A549 (cell line): ENCODE data around the gene MLPH. TPM values are rescaled to one million over a fixed set of nuclear protein-coding genes. Genes with fewer than 3 reads are reported as not detected.

Experiments
- ATAC-seq, 2 experiments: fragments of 200-7000 bp in 1 of 2; fragments of >200 bp in 1 of 2; cut with Nextera tagmentation in 1 of 2; cut with Tn5 transposase in 1 of 2; 3 replicates each; pipeline versions ENCODE4 v1.8.0 to v1.9.1; 2018 to 2020; ENCODE audit warnings: mild to moderate bottlenecking in 1 of 2, moderate library complexity in 1 of 2
- CTCF ChIA-PET: fragments of 300-600 bp; sonication (Branson Sonifier 250); formaldehyde crosslinking; extraction: SDS; loops from one replicate; lab custom pipeline; 2021; ENCODE audit warnings: antibody characterized with exemption, inconsistent platforms; lab: Yijun Ruan, JAX
- POLR2A ChIA-PET: fragments of 350-600 bp; formaldehyde crosslinking; extraction: SDS; loops from one replicate; lab custom pipeline; 2021; ENCODE audit warnings: antibody characterized with exemption, inconsistent platforms; lab: Yijun Ruan, JAX
- DNase-seq, 2 experiments: peaks; one replicate each; pipeline versions ENCODE4 v3.0.0 to v3.0.0-alpha.2; 2011 to 2016; ENCODE audit warnings: low read depth in 1 of 2, low spot score in 1 of 2
- FAIRE-seq: peaks from 2 replicates; lab custom pipeline; 2011; peaks lifted over from hg19 to GRCh38; lab: Jason Lieb, UNC
- H3K27ac ChIP-seq, 2 experiments: fragments of >200 bp; sonication (Bioruptor Twin); formaldehyde crosslinking; 3 replicates each; pipeline ENCODE4 v1.5.1; 2016 to 2017
- H3K4me1 ChIP-seq: fragments of >200 bp; sonication (Bioruptor Twin); formaldehyde crosslinking; 3 replicates; pipeline ENCODE4 v1.6.1; 2016
- H3K4me2 ChIP-seq: fragments of >200 bp; sonication (Bioruptor Twin); formaldehyde crosslinking; 3 replicates; pipeline ENCODE4 v1.6.1; 2016
- H3K4me3 ChIP-seq: fragments of >200 bp; sonication (Bioruptor Twin); formaldehyde crosslinking; 3 replicates; pipeline ENCODE4 v1.5.1; 2016
- H3K9me3 ChIP-seq: fragments of >200 bp; sonication (Bioruptor Twin); formaldehyde crosslinking; 3 replicates; pipeline ENCODE4 v1.6.1; 2016
- CBX2 ChIP-seq: fragments of 200-600 bp; sonication (generic); IDR thresholded peaks from 2 replicates; pipeline ENCODE4 v1.6.1; 2016; ENCODE audit warnings: low read depth, mild to moderate bottlenecking, borderline replicate concordance
- CHD2 ChIP-seq: fragments of 150-350 bp; IDR thresholded peaks from 2 replicates; pipeline ENCODE4 v1.6.1; 2014; ENCODE audit warnings: low read length; ENCODE audit not compliant: partially characterized antibody
- EHF ChIP-seq: fragments of 250-450 bp; sonication (Bioruptor Pico); IDR thresholded peaks from 2 replicates; pipeline ENCODE4 v1.5.0; 2020; ENCODE audit warnings: mild to moderate bottlenecking
- EHMT2 ChIP-seq: fragments of 200-600 bp; sonication (generic); IDR thresholded peaks from 2 replicates; pipeline ENCODE4 v1.6.1; 2016; ENCODE audit warnings: antibody characterized with exemption, low read depth, mild to moderate bottlenecking, moderate library complexity
- FOXS1 ChIP-seq: fragments of 250-450 bp; sonication (Bioruptor Pico); IDR thresholded peaks from 2 replicates; pipeline ENCODE4 v1.5.0; 2020; ENCODE audit warnings: mild to moderate bottlenecking, moderate library complexity
- HDAC2 ChIP-seq: fragments of 200-600 bp; sonication (generic); IDR thresholded peaks from 2 replicates; pipeline ENCODE4 v1.6.1; 2016
- HOXA7 ChIP-seq: fragments of 250-450 bp; sonication (Bioruptor Pico); IDR thresholded peaks from 2 replicates; pipeline ENCODE4 v1.5.0; 2020; ENCODE audit warnings: mild to moderate bottlenecking, moderate library complexity
- KDM1A ChIP-seq: fragments of 200-600 bp; sonication (generic); IDR thresholded peaks from 2 replicates; pipeline ENCODE4 v1.6.1; 2016; ENCODE audit warnings: low read depth, mild to moderate bottlenecking
- KDM5A ChIP-seq: fragments of 200-600 bp; sonication (generic); IDR thresholded peaks from 2 replicates; pipeline ENCODE4 v1.6.1; 2016; ENCODE audit warnings: antibody characterized with exemption, mild to moderate bottlenecking
- MAFK ChIP-seq: fragments of 450-650 bp; IDR thresholded peaks from 2 replicates; pipeline ENCODE4 v1.6.1; 2014; ENCODE audit not compliant: partially characterized antibody
- POLR2AphosphoS2 ChIP-seq: conservative IDR thresholded peaks from 2 replicates; pipeline ENCODE4 v1.6.1; 2012; ENCODE audit warnings: low read length, improper control_type of control experiment, inconsistent platforms
- RCOR1 ChIP-seq: fragments of 150-350 bp; IDR thresholded peaks from 2 replicates; pipeline ENCODE4 v1.6.1; 2014; ENCODE audit warnings: antibody characterized with exemption, low read length, low read depth
- TFCP2L1 ChIP-seq: fragments of 250-450 bp; sonication (Bioruptor Pico); IDR thresholded peaks from 2 replicates; pipeline ENCODE4 v1.5.0; 2021; ENCODE audit warnings: mild to moderate bottlenecking
- ZC3H11A ChIP-seq: fragments of 450-650 bp; IDR thresholded peaks from 2 replicates; pipeline ENCODE4 v1.6.1; 2014; ENCODE audit warnings: antibody characterized with exemption, mild to moderate bottlenecking
- ZFP36 ChIP-seq: fragments of 450-650 bp; IDR thresholded peaks from 2 replicates; pipeline ENCODE4 v1.6.1; 2014; ENCODE audit warnings: borderline replicate concordance; ENCODE audit not compliant: partially characterized antibody
- WGBS: methylation state at CpG from one replicate; pipeline ENCODE4 v1.1.6; 2017; ENCODE audit errors: missing lambda C conversion rate; 5-methylcytosine and 5-hydroxymethylcytosine counted together
- polyA plus RNA-seq, 4 experiments: library from polyadenylated mRNA; depleted of rRNA in 3 of 4; stranded (reverse); fragments of >200 nt; fragmentation: RNase III in 1 of 4; extraction: RNeasy Plus Mini Kit Qiagen cat#74134 plus additional on column Dnase treatment in 1 of 4; gene quantifications; 2 replicates in 3 of 4; 3 replicates in 1 of 4; pipeline ENCODE4 v1.2.3, GENCODE V29; 2011 to 2017
- TF ChIP-seq, protein P1 (sequence below): IDR thresholded peaks from 2 replicates; pipeline ENCODE4 v1.6.1; 2012; ENCODE audit warnings: low read depth, borderline replicate concordance
- TF ChIP-seq, protein P2 (sequence below): fragments of 250-450 bp; sonication (Bioruptor Pico); IDR thresholded peaks from 2 replicates; pipeline ENCODE4 v1.5.0; 2020; ENCODE audit warnings: low read depth, mild to moderate bottlenecking, moderate library complexity
- TF ChIP-seq, protein P3 (sequence below): fragments of >200 bp; sonication (Bioruptor Twin); formaldehyde crosslinking; IDR thresholded peaks from 3 replicates; pipeline ENCODE4 v1.6.1; 2016
- TF ChIP-seq, protein P4 (sequence below): IDR thresholded peaks from 2 replicates; pipeline ENCODE4 v1.6.1; 2012
- TF ChIP-seq, protein P5 (sequence below): fragments of >200 bp; sonication (Bioruptor Twin); formaldehyde crosslinking; IDR thresholded peaks from 3 replicates; pipeline ENCODE4 v1.5.1; 2016
- TF ChIP-seq, protein P6 (sequence below): IDR thresholded peaks from 2 replicates; pipeline ENCODE4 v1.6.1; 2012

Gene MLPH
- polyA plus RNA-seq, 2 of the 4 experiments (the other 2 are of a cell fraction) = 218 to 350 TPM

DNA sequence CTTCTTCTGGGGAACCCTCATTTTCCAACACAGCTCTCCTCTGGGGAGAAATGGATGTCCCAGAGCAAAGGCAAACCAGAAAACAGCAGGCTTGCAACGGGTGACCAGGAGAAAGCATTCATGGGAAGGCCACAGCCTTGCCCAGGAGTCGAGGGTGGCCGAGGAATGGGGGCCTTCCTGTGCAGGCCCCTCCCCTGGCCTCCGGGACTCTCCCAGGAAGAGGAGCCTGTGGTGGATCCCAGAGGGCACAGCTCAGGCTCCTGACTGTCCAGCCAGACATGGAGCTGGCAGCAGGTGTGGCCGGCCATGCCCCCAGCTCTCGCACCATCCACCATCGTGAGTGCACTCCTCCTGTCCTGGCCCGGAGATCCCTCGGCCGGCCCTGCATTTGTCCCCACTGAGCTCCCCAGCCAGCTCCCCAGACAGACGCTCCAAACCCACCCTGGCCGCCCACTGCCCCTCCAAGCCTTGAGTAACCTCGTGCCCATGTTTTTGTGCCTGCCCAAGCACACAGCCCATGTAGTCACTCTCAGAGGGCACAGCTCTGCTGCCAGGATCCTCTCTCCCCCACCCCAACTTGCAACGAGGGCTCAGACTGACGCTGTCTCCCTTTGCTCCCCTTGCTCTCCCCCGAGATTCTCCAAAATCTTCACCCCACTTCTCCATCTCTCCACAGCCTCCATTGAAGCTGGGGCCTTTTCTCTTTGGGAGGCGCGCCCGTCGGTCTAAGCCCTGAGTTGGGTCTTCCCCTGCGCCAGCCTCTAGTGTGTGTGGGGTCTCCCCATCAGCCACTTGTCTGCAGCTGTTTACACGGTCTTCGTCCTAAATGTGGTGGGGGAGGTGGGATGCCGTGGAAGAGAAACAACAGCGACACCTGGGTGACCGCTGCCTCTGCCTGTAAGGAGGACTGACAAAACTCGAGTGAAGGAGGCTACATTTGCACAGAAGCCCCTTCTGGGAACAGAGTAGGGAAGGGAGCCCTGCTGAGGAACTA lies 89.1 kb downstream of the MLPH start:
- no peak overlapping the region for H3K27ac ChIP-seq
- H3K9me3 ChIP-seq = no peaks in the 10 kb centered on the region
- no peak for DNase-seq
- peaks cover 10% of the 10 kb centered on the region; the same call in 2 of the 3 replicates for H3K4me1 ChIP-seq
- ChIA-PET CTCF (interaction anchor here (0.7 to 3.3 kb wide), 7 partner anchors 9 to 455 kb away, joined by 3 to 15 read pairs (median 9); no protein-coding TSS in a partner anchor), POLR2A (no interaction called here)
- no peak for FAIRE-seq
- H3K4me2 ChIP-seq = no peak overlapping the region
- no peak overlapping the region for H3K4me3 ChIP-seq
- 80% methylated on average over 26 of the region's 27 CpGs for WGBS
- ATAC-seq = no peak
- no peak for TF ChIP-seq RCOR1
- TF ChIP-seq CHD2 = no peak

DNA sequence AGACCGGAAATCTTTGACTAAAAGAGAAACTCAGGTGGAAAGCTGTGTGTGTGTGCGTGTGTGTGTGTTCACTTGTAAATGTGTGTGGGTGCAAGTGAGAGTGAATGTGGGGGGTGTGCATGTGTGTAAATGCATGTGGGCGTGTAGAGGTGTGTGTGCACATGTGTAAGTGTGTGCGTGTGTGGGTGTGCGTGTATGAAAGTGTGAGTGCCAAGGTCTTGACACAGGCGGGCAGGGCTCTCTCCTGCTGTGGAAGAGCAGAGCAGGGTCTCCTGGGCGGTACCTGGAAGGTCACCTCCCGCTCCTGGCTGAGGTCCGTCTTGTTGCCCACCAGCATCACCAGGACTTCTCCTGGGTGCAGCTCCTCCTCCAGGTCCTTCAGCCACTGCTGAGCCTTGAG lies 89.9 kb downstream of the MLPH start:
- Histone ChIP-seq H3K27ac (no peak overlapping the region), H3K4me1 (peaks cover 7% of the 10 kb centered on the region; the same call in 2 of the 3 replicates), H3K9me3 (no peaks in the 10 kb centered on the region), H3K4me3 (no peak overlapping the region), H3K4me2 (no peak overlapping the region)
- WGBS = 80% methylated on average over 9 of the region's 9 CpGs
- ATAC-seq (no peak), FAIRE-seq (no peak), DNase-seq (no peak)
- ChIA-PET POLR2A (no interaction called here), CTCF (interaction anchor here (0.7 to 3.3 kb wide), 5 partner anchors 64 to 456 kb away, joined by 3 to 15 read pairs (median 9); no protein-coding TSS in a partner anchor)
- TF ChIP-seq ZFP36 (no peak), HDAC2 (no peak), ZC3H11A (no peak), EHMT2 (no peak), POLR2AphosphoS2 (no peak), HOXA7 (CRISPR knock-in tag) (no peak), CBX2 (no peak), CHD2 (no peak), MAFK (no peak), KDM5A (no peak), KDM1A (no peak), TFCP2L1 (CRISPR knock-in tag) (no peak), EHF (CRISPR knock-in tag) (no peak), FOXS1 (CRISPR knock-in tag) (no peak)
- TF ChIP-seq, protein P1, sequence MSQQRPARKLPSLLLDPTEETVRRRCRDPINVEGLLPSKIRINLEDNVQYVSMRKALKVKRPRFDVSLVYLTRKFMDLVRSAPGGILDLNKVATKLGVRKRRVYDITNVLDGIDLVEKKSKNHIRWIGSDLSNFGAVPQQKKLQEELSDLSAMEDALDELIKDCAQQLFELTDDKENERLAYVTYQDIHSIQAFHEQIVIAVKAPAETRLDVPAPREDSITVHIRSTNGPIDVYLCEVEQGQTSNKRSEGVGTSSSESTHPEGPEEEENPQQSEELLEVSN = no peak
- TF ChIP-seq, protein P2, sequence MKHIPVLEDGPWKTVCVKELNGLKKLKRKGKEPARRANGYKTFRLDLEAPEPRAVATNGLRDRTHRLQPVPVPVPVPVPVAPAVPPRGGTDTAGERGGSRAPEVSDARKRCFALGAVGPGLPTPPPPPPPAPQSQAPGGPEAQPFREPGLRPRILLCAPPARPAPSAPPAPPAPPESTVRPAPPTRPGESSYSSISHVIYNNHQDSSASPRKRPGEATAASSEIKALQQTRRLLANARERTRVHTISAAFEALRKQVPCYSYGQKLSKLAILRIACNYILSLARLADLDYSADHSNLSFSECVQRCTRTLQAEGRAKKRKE (CRISPR knock-in tag) = no peak
- TF ChIP-seq, protein P3, sequence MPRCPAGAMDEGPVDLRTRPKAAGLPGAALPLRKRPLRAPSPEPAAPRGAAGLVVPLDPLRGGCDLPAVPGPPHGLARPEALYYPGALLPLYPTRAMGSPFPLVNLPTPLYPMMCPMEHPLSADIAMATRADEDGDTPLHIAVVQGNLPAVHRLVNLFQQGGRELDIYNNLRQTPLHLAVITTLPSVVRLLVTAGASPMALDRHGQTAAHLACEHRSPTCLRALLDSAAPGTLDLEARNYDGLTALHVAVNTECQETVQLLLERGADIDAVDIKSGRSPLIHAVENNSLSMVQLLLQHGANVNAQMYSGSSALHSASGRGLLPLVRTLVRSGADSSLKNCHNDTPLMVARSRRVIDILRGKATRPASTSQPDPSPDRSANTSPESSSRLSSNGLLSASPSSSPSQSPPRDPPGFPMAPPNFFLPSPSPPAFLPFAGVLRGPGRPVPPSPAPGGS = no peak
- TF ChIP-seq, protein P4, sequence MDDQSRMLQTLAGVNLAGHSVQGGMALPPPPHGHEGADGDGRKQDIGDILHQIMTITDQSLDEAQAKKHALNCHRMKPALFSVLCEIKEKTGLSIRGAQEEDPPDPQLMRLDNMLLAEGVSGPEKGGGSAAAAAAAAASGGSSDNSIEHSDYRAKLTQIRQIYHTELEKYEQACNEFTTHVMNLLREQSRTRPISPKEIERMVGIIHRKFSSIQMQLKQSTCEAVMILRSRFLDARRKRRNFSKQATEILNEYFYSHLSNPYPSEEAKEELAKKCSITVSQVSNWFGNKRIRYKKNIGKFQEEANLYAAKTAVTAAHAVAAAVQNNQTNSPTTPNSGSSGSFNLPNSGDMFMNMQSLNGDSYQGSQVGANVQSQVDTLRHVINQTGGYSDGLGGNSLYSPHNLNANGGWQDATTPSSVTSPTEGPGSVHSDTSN = no peak
- TF ChIP-seq, protein P5, sequence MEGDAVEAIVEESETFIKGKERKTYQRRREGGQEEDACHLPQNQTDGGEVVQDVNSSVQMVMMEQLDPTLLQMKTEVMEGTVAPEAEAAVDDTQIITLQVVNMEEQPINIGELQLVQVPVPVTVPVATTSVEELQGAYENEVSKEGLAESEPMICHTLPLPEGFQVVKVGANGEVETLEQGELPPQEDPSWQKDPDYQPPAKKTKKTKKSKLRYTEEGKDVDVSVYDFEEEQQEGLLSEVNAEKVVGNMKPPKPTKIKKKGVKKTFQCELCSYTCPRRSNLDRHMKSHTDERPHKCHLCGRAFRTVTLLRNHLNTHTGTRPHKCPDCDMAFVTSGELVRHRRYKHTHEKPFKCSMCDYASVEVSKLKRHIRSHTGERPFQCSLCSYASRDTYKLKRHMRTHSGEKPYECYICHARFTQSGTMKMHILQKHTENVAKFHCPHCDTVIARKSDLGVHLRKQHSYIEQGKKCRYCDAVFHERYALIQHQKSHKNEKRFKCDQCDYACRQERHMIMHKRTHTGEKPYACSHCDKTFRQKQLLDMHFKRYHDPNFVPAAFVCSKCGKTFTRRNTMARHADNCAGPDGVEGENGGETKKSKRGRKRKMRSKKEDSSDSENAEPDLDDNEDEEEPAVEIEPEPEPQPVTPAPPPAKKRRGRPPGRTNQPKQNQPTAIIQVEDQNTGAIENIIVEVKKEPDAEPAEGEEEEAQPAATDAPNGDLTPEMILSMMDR = no peak
- TF ChIP-seq, protein P6, sequence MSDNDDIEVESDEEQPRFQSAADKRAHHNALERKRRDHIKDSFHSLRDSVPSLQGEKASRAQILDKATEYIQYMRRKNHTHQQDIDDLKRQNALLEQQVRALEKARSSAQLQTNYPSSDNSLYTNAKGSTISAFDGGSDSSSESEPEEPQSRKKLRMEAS = no peak
